Activated CD4-positive, alpha-beta T cell treated with anti-CD3 and anti-CD28 coated beads, Interleukin-2, amount 50 U/mL, for 48 hours (primary cell): Measurements from ENCODE around the gene GRIK1.

Experiments
- DNase-seq, 2 experiments: peaks; one replicate each; pipeline ENCODE4 v3.0.0-alpha.2; 2020

Gene GRIK1

DNA sequence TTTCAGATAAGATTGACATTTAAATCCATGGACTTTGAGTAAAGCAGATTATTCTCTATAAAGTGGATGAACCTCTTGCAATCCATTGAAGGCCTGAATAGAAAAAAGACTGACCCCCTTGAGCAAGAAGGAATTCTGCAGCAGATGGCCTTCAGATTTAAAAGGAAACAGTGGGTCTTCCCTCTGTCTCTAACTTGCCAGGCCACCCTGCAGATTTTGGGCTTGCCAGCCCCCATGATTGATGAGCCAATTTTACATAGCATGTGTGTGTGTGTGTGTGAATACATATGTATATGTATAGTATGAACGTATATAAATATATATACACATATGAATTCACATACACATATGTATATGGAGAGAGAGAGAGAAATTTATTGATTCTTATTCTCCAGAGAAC lies 113.4 kb downstream of the GRIK1 start:
- DNase-seq = no peak

DNA sequence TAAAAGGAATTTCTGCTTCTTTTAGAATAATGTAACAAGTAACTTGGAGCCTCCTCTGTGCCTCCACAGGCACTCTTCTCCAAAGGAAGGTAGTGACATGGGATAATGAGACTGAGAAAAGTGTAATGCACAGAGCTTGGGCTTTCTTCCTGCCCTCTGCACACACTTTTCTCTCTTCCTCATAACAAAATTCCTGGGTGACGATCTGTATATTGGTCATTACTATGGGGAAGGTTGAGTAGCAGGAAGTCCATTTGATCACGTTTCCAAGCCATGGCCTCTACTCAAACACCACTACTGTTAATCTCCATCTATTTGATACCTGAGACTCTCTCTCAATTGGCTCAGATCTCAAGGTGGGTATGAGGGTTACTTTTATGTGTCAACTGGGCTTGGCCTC lies 113.9 kb downstream of the GRIK1 start:
- no peak for DNase-seq

DNA sequence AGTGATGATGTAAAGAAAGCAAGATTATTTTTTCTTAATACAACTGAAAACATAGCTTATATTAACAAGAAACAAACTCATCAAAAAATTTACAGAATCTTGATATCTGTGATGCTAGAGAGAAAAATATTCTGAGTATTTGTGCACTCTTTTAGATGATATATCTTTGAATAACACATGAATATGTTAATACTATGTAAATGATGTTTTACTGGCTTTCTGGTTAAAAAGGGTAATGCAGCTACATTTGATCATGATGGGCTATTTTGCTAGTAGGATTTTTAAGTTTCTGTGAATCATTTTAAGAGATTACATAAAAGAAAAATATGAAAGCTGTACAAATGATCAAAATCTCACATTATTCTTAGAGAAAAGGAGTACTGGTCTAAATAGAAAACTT lies 114.5 kb downstream of the GRIK1 start:
- no peak for DNase-seq

- no peak for DNase-seq
Measured at GRCh38 chr21:29822064-29822463, 117.7 kb downstream of the GRIK1 start.

DNA sequence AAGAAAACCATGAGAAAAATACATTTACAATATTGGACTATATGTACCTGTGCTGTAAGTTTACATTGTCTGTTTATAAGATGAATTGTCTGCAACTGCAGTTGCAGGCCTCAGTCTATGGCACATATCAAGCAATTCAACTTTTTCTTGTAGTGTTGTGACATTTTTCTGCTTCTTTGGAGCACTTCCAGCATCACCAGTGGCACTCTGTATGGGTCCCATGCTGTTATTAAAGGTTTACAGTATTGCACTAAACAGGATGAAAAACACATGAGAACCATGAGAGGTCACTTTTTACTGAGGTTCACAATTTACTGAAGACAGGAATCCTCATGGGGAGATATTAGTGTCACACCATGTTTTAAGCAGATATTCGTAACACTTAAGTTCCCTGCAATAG lies 118.6 kb downstream of the GRIK1 start:
- no peak for DNase-seq

- DNase-seq = no peak
Measured at GRCh38 chr21:29819675-29820326, 120.0 kb downstream of the GRIK1 start.

DNA sequence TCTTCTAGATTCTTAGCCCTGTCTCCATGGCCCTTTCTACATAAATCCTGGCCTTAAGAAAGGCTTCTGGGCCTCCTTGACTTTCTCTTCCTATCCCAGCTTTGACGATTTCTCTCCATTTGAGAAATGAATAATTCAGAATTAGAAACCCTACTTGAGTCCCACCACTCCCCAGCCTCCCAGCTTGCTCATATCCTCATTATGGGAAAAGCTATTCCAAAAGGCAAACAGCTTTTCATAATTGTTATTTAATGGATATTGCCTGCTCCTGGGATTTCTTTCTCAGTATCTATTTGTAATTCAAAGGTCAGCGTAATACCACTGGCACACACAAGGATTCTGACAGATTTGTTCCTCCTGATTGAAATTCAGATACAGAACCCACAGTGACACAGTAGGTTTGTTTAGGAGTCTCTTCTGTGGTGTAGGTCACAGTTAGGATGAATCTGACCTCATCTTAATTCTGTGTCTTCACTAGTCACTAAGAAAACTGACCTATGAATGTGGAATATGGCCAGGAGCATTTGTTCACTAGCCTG lies 121.3 kb downstream of the GRIK1 start:
- DNase-seq = no peak

- DNase-seq = no peak
Measured at GRCh38 chr21:29817450-29817849, 122.3 kb downstream of the GRIK1 start.

DNA sequence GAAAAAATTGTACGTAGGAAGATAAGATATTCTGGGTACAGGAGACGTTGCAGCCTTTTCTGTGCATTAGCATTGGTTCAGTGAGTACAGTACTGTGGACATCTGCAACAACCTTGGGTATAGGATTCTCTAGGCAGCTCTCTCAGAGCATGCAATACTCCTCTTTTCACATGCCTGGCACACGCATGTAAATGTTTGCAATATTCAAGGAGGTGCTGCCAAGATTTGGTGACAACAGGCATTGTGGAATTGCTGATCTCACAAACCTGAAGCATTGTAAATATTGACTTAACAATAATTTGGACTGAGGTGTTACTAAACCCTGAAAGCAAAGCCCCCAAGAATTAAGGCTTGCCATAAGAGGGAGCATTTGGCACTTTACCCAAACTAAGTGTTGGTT lies 126.8 kb downstream of the GRIK1 start:
- DNase-seq = no peak

DNA sequence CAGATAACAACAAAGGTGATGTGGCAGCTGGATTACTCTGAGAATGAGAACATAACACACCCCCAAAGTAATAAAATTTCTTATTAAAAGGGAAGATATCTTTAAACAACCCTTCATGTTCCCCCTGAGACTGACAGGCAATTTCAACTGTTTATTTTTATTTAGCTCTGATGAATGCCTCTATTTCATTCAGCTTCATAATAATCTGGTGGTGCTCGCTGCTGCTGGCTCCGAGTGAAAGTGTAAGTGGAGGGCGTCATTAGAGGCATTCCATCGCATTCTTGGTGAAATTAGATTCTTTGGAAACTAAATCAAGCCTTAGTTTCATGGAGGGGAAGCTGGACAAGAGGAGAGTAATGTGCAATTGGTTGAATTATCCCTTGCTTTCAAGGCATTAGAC lies 128.9 kb downstream of the GRIK1 start:
- DNase-seq = no peak

GRCh38 chr21:29808153-29808552 lies 131.6 kb downstream of the GRIK1 start:
- no peak for DNase-seq

- DNase-seq = no peak
Measured at GRCh38 chr21:29805105-29805504, 134.7 kb downstream of the GRIK1 start.

- DNase-seq = no peak
Measured at GRCh38 chr21:29803191-29803590, 136.6 kb downstream of the GRIK1 start.

GRCh38 chr21:29801122-29801521 lies 138.7 kb downstream of the GRIK1 start:
- DNase-seq = no peak

DNA sequence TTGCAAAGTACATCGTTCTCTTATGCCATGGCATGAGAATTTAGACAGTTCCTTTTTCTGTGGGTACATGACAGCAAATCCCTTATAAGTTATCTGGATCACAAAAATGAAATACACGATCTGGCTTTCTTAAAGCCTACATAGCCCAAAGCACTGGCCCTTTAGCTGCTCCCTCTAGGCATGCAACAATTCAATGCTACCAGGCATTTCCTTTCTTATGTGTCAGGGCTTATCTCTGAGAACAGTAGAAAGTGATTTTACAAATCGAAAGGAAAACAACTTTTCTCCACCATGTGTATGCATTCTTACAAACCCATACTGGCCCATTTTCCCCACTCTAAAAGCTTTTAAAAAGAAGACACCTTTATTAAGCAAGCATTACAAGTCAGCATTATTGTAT lies 139.7 kb downstream of the GRIK1 start:
- DNase-seq = no peak

DNA sequence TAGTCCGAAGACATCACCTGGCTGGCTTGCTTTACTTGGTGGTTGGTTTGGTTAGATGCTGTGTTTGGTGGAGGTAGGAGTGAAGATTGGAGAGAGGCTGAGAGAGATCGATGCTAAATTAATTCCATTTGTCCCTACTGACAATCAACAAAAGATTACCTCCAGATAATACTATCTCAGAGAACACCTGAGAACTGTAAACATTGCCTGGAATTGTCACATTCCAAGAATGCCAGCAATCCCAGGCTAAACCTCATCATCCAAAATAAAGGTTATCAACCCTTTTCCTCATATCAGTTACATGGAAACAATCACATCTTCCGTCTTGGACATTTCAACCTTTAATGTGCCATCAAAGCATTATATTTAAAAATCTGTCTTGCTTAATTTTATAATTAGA lies 141.0 kb downstream of the GRIK1 start:
- DNase-seq = no peak

DNA sequence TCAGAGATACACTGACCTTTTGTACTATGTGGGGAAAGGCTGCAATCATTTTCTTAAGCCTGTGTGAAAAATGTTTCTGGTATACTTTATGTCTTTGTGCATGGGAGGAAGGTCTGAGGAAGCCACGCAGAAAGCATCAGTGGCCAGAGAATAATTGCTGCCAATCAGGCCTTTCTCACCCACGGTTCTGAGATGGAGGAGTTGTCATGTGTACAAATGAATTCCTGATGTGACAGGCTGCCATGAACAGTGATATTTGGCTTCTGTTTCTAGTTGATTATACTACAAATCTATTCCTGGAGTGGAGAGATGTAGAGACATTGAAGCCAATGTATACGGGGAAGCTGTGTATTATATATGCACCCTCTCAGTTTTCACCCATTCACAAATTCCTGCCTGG lies 142.6 kb downstream of the GRIK1 start:
- DNase-seq = no peak

GRCh38 chr21:29793712-29794111 lies 146.1 kb downstream of the GRIK1 start:
- no peak for DNase-seq

DNA sequence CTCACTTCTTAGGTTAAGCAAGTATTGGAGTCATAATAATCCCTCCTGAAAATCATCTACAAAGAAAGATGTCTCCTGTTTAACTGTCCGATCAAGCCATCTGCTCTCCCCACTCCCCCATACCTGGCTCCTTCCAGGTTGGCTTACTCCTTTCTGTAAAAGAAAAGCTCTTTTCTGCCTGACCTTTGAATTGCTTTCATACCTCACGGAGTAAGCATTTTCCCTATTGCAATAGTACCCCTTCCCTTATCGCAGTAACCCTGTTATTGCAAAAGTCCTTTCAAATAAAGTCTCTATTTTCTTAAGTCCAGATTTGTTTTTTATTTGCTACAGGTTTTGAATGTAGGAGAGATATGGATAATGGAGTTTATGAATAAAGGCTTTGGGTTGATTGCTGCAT lies 150.4 kb downstream of the GRIK1 start:
- DNase-seq = no peak

- no peak for DNase-seq
Measured at GRCh38 chr21:29788752-29789151, 151.0 kb downstream of the GRIK1 start.

- no peak for DNase-seq
Measured at GRCh38 chr21:29787361-29787909, 152.4 kb downstream of the GRIK1 start.

DNA sequence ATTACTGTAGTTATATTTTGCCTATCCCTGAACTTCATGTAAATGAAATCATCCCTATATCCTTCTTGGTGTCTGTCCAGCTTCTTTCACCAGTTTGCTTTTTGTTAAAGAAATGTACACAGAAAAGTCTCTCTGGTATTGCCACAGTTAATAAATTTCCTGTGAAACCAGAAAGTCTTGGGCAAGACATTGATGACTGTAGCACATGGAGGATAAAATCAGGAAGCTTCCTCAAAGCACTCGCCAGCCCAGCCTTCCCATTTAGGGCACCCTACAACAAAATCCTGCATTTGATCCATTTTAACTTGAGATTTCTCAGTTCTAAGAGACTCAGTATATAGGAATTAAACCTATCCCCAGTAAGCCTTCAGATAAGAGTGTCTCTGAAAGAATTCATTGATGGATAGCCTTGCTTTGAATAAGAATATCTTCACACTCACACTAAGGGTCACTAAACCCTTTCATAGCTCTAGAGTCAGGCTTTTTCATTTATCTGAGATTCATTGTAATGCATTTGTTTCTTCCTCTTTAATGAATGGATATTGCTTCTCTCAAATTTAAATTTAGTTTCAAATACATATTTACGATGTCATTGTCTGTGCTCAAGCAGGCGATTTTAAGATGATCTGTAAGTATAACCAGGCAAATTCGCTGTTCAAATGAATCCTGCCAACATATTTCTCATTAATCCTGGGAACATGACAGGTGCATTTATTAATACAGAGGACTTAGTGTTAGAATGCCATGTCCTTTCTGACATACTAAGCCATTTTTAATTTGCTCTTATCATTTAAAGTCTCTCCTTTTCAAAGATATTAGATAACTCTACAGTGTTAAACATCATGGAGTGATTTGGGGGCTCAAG lies 153.1 kb downstream of the GRIK1 start:
- DNase-seq = no peak

- DNase-seq = no peak
Measured at GRCh38 chr21:29777160-29777559, 162.6 kb downstream of the GRIK1 start.

GRCh38 chr21:29775462-29775861 lies 164.3 kb downstream of the GRIK1 start:
- no peak for DNase-seq
